Measurements from ENCODE around the gene PPP3CB. TPM values are rescaled to one million over a fixed set of nuclear protein-coding genes. Genes with fewer than 3 reads are reported as not detected.

Gene PPP3CB
- total RNA-seq, 1 donor from 2014 or later: 47.3 TPM

- intact Hi-C loops (cut with micrococcal nuclease): no loop called here
Measured at GRCh38 chr10:73486601-73487000, 9.2 kb downstream of the PPP3CB start.

- intact Hi-C loops (cut with micrococcal nuclease): no loop called here
Measured at GRCh38 chr10:73485320-73485719, 10.5 kb downstream of the PPP3CB start.

GRCh38 chr10:73480158-73480557, 15.7 kb downstream of the PPP3CB start:
- intact Hi-C loops (cut with micrococcal nuclease): loop anchor here (5.0 kb wide), 1 partner anchor 68 kb away; the partner anchor contains the start of gene ANXA7

- intact Hi-C loops (cut with micrococcal nuclease): loop anchor here (1.0 kb wide), 1 partner anchor 17 kb away; no protein-coding TSS in a partner anchor
Measured at GRCh38 chr10:73478636-73479035, 17.2 kb downstream of the PPP3CB start.

- intact Hi-C loops (cut with micrococcal nuclease): no loop called here
Measured at GRCh38 chr10:73471226-73471625, 24.6 kb downstream of the PPP3CB start.

- intact Hi-C loops (cut with micrococcal nuclease): no loop called here
Measured at GRCh38 chr10:73469579-73469978, 26.2 kb downstream of the PPP3CB start.

GRCh38 chr10:73467206-73467605, 28.6 kb downstream of the PPP3CB start:
- intact Hi-C loops (cut with micrococcal nuclease): no loop called here

- intact Hi-C loops (cut with micrococcal nuclease): no loop called here
Measured at GRCh38 chr10:73465978-73466726, 29.7 kb downstream of the PPP3CB start.

- intact Hi-C loops (cut with micrococcal nuclease): no loop called here
Measured at GRCh38 chr10:73460897-73461296, 34.9 kb downstream of the PPP3CB start.

GRCh38 chr10:73459683-73460314, 36.0 kb downstream of the PPP3CB start:
- intact Hi-C loops (cut with micrococcal nuclease): no loop called here

- intact Hi-C loops (cut with micrococcal nuclease): no loop called here
Measured at GRCh38 chr10:73456187-73456890, 39.5 kb downstream of the PPP3CB start.

- intact Hi-C loops (cut with micrococcal nuclease): no loop called here
Measured at GRCh38 chr10:73449113-73449512, 46.7 kb downstream of the PPP3CB start.

- intact Hi-C loops (cut with micrococcal nuclease): no loop called here
Measured at GRCh38 chr10:73448384-73448783, 47.4 kb downstream of the PPP3CB start.

GRCh38 chr10:73446926-73447325, 48.9 kb downstream of the PPP3CB start:
- intact Hi-C loops (cut with micrococcal nuclease): no loop called here

- intact Hi-C loops (cut with micrococcal nuclease): no loop called here
Measured at GRCh38 chr10:73444457-73444856, 51.4 kb downstream of the PPP3CB start.

- intact Hi-C loops (cut with micrococcal nuclease): no loop called here
Measured at GRCh38 chr10:73439605-73440312, 56.1 kb downstream of the PPP3CB start.

- intact Hi-C loops (cut with micrococcal nuclease): no loop called here
Measured at GRCh38 chr10:73439055-73439454, 56.8 kb downstream of the PPP3CB start.

GRCh38 chr10:73433538-73433867, 62.3 kb downstream of the PPP3CB start, which contains the start of gene MSS51:
MSS51 (minus strand) TSS chr10:73433561; CDS start chr10:73428284, 5,277 bp downstream.
- intact Hi-C loops (cut with micrococcal nuclease): no loop called here

GRCh38 chr10:73432646-73433537, 62.9 kb downstream of the PPP3CB start:
- intact Hi-C loops (cut with micrococcal nuclease): no loop called here

GRCh38 chr10:73426318-73426717, 69.5 kb downstream of the PPP3CB start:
- intact Hi-C loops (cut with micrococcal nuclease): no loop called here

GRCh38 chr10:73424478-73424877, 71.3 kb downstream of the PPP3CB start:
- intact Hi-C loops (cut with micrococcal nuclease): no loop called here
